K562 (cell line): ENCODE measurements around the gene HAGHL. TPM values are rescaled to one million over a fixed set of nuclear protein-coding genes. Genes with fewer than 3 reads are reported as not detected.
A peak's percentile ranks its signal among the peaks of the same experiment; 100 is the strongest.

Source experiments
- ATAC-seq: fragments of 200-7000 bp; cut with Tn5 transposase; 3 replicates; pipeline ENCODE4 v1.9.1; 2020; ENCODE audit warnings: moderate library complexity
- BruUV-seq: library from RNA; stranded (reverse); fragments of 400-500 nt; replicated peaks from 2 replicates; lab custom pipeline; 2021; lab: Mats Ljungman, UMichigan
- CTCF ChIA-PET: fragments of 300-600 bp; formaldehyde crosslinking; extraction: SDS; loops from one replicate; lab custom pipeline; 2021; ENCODE audit warnings: low intra/inter-chr PET ratio; lab: Yijun Ruan, JAX
- POLR2A ChIA-PET: fragments of 300-600, 350-650 bp; sonication (Branson Sonifier 250); formaldehyde crosslinking; extraction: SDS; loops from one replicate; lab custom pipeline; 2021; ENCODE audit warnings: antibody characterized with exemption, inconsistent platforms; lab: Yijun Ruan, JAX
- DNase-seq, 4 experiments: peaks; one replicate each; pipeline versions ENCODE4 v3.0.0 to v3.0.0-alpha.2; 2011 to 2018; ENCODE audit warnings: low spot score in 3 of 4, mixed read lengths in 3 of 4; ENCODE audit errors: extremely low read depth in 1 of 4
- FAIRE-seq: peaks from 2 replicates; lab custom pipeline; 2011; peaks lifted over from hg19 to GRCh38; lab: Jason Lieb, UNC
- H2AFZ ChIP-seq: 2 replicates; pipeline ENCODE4 v1.6.0; 2011; ENCODE audit warnings: low read depth, low read length, control low read depth, inconsistent platforms
- H3K27ac ChIP-seq: fragments of 200-600 bp; 3 replicates; pipeline ENCODE4 v1.8.0; 2011; ENCODE audit warnings: low read depth, mild to moderate bottlenecking, control low read depth, inconsistent platforms, low read length, moderate library complexity, mixed read lengths; ENCODE audit errors: extremely low read depth
- H3K27me3 ChIP-seq, 2 experiments: fragments of 300-600 bp in 1 of 2; 2 replicates in 1 of 2; 3 replicates in 1 of 2; pipeline versions ENCODE4 v1.6.0 to v1.8.0; 2011; ENCODE audit warnings: inconsistent platforms in 2 of 2, low read length in 2 of 2, mild to moderate bottlenecking in 1 of 2, mixed read lengths in 1 of 2, moderate library complexity in 1 of 2; ENCODE audit not compliant: control insufficient read depth in 2 of 2, insufficient read depth in 2 of 2
- H3K36me3 ChIP-seq: fragments of 300-600 bp; 3 replicates; pipeline ENCODE4 v1.8.0; 2011; ENCODE audit warnings: mild to moderate bottlenecking, low read length, inconsistent platforms; ENCODE audit not compliant: control insufficient read depth, insufficient read depth
- H3K4me1 ChIP-seq, 2 experiments: fragments of 200-600 bp in 1 of 2; replicated peaks in 1 of 2; 2 replicates in 1 of 2; 3 replicates in 1 of 2; pipeline versions ENCODE4 v1.5.1 to v1.8.0; 2011; ENCODE audit warnings: inconsistent platforms in 2 of 2, low read length in 2 of 2, mild to moderate bottlenecking in 1 of 2, mixed read lengths in 1 of 2, moderate library complexity in 1 of 2; ENCODE audit not compliant: control insufficient read depth in 2 of 2, insufficient read depth in 2 of 2
- H3K4me2 ChIP-seq: 2 replicates; pipeline ENCODE4 v1.6.1; 2011; ENCODE audit warnings: low read length, control low read depth, inconsistent platforms, mixed read lengths; ENCODE audit not compliant: insufficient read depth
- H3K4me3 ChIP-seq: fragments of 200-600 bp; sonication (generic), shearing (Covaris generic); 2 replicates; pipeline ENCODE4 v1.5.1; 2016; ENCODE audit warnings: control low read depth, inconsistent platforms
- H3K79me2 ChIP-seq: fragments of 200-600 bp; 3 replicates; pipeline ENCODE4 v1.8.0; 2011; ENCODE audit warnings: low read length, inconsistent platforms; ENCODE audit not compliant: control insufficient read depth, insufficient read depth
- H3K9ac ChIP-seq, 2 experiments: 2 replicates each; pipeline versions ENCODE4 v1.6.0 to v1.6.1; 2011; ENCODE audit warnings: low read depth in 2 of 2, low read length in 2 of 2, control low read depth in 1 of 2, inconsistent platforms in 1 of 2, mild to moderate bottlenecking in 1 of 2, mixed read lengths in 1 of 2; ENCODE audit not compliant: insufficient read depth in 1 of 2
- H3K9me1 ChIP-seq: one replicate; pipeline ENCODE4 v1.6.0; 2011; ENCODE audit warnings: inconsistent platforms, mild to moderate bottlenecking, low read length, moderate library complexity; ENCODE audit not compliant: control insufficient read depth, insufficient read depth
- H3K9me3 ChIP-seq: replicated peaks from 2 replicates; pipeline ENCODE4 v1.5.1; 2011; ENCODE audit warnings: low read depth, low read length, inconsistent platforms; ENCODE audit not compliant: control insufficient read depth, insufficient read depth
- H4K20me1 ChIP-seq: replicated peaks from 2 replicates; pipeline ENCODE4 v1.6.1; 2011; ENCODE audit warnings: low read length, inconsistent platforms, mixed read lengths; ENCODE audit not compliant: control insufficient read depth, insufficient read depth
- CBFB ChIP-seq: sonication (generic); formaldehyde crosslinking; IDR thresholded peaks from 2 replicates; pipeline ENCODE4 v1.4.0; 2020; ENCODE audit warnings: mild to moderate bottlenecking, missing genetic modification reagents
- FOXK1 ChIP-seq: sonication (generic); formaldehyde crosslinking; IDR thresholded peaks from 2 replicates; pipeline ENCODE4 v1.8.0; 2022; ENCODE audit warnings: missing genetic modification reagents, mild to moderate bottlenecking, borderline replicate concordance
- HNRNPL ChIP-seq: fragments of 200-400 bp; formaldehyde crosslinking; IDR thresholded peaks from 2 replicates; pipeline ENCODE4 v1.6.1; 2017; ENCODE audit warnings: low read depth, mild to moderate bottlenecking, low read length
- MEF2D ChIP-seq: conservative IDR thresholded peaks from 2 replicates; pipeline ENCODE4 v1.6.1; 2016; ENCODE audit warnings: low read depth, missing genetic modification characterization, missing compliant biosample characterization
- NFATC3 ChIP-seq: fragments of 450-650 bp; IDR thresholded peaks from 2 replicates; pipeline ENCODE4 v1.6.1; 2017; ENCODE audit warnings: mild to moderate bottlenecking
- NFXL1 ChIP-seq: fragments of 450-650 bp; formaldehyde crosslinking; IDR thresholded peaks from 2 replicates; pipeline ENCODE4 v1.4.0; 2021; ENCODE audit warnings: mild to moderate bottlenecking
- PHF21A ChIP-seq: fragments of 450-650 bp; IDR thresholded peaks from 2 replicates; pipeline ENCODE4 v1.6.1; 2017; ENCODE audit warnings: low read depth, borderline replicate concordance
- POLR2H ChIP-seq: IDR thresholded peaks from 2 replicates; pipeline ENCODE4 v1.6.1; 2016; ENCODE audit warnings: missing genetic modification characterization, low read depth, mild to moderate bottlenecking, control low read depth, missing compliant biosample characterization, moderate library complexity
- PPARD ChIP-seq: fragments of 250-450 bp; sonication (Bioruptor Pico); IDR thresholded peaks from 2 replicates; pipeline ENCODE4 v1.8.0; 2022; ENCODE audit warnings: inconsistent platforms, mild to moderate bottlenecking, moderate library complexity
- SAFB ChIP-seq: fragments of 200-400 bp; formaldehyde crosslinking; IDR thresholded peaks from 2 replicates; pipeline ENCODE4 v1.6.1; 2017; ENCODE audit warnings: low read depth, low read length, borderline replicate concordance
- SMAD4 ChIP-seq: fragments of 250-450 bp; sonication (Bioruptor Pico); conservative IDR thresholded peaks from 2 replicates; pipeline ENCODE4 v1.8.0; 2021; ENCODE audit warnings: inconsistent platforms, mild to moderate bottlenecking, moderate library complexity
- TAF1 ChIP-seq: IDR thresholded peaks from 2 replicates; pipeline ENCODE4 v1.6.1; 2011; ENCODE audit warnings: mild to moderate bottlenecking, low read length, moderate library complexity; ENCODE audit not compliant: insufficient read depth, control insufficient read depth, severe bottlenecking; ENCODE audit errors: extremely low read depth
- TEAD2 ChIP-seq: fragments of 450-650 bp; IDR thresholded peaks from 2 replicates; pipeline ENCODE4 v1.6.1; 2016; ENCODE audit warnings: missing genetic modification characterization, control low read depth, missing compliant biosample characterization
- ZBTB7A ChIP-seq: IDR thresholded peaks from 2 replicates; pipeline ENCODE4 v1.6.1; 2011; ENCODE audit warnings: low read depth, mild to moderate bottlenecking, low read length, moderate library complexity, borderline replicate concordance; ENCODE audit not compliant: control insufficient read depth
- ZNF3 ChIP-seq: fragments of 250-450 bp; sonication (Bioruptor Pico); IDR thresholded peaks from 2 replicates; pipeline ENCODE4 v1.5.0; 2021; ENCODE audit warnings: mild to moderate bottlenecking, moderate library complexity
- ZNF316 ChIP-seq: fragments of 450-650 bp; IDR thresholded peaks from 2 replicates; pipeline ENCODE4 v1.6.1; 2016
- ZNF830 ChIP-seq: fragments of 250-450 bp; sonication (Bioruptor Pico); IDR thresholded peaks from 2 replicates; pipeline ENCODE4 v1.5.0; 2021; ENCODE audit warnings: mild to moderate bottlenecking
- WGBS: fragments of 100-300 bp; shearing (Covaris generic); methylation state at CpG from one replicate; pipeline ENCODE4 v1.1.6; 2016; ENCODE audit warnings: low coverage, mixed read lengths; ENCODE audit not compliant: insufficient coverage; ENCODE audit errors: missing lambda C conversion rate; 5-methylcytosine and 5-hydroxymethylcytosine counted together
- in situ Hi-C: fragments of 300-500 bp; cut with MboI; formaldehyde crosslinking; loops from 4 replicates; pipeline ENCODE4 v1.15.0; 2018; ENCODE audit warnings: inconsistent platforms, mixed read lengths
- intact Hi-C: fragments of 100-400 bp; cut with micrococcal nuclease; formaldehyde crosslinking; loops from 2 replicates; pipeline ENCODE4 v1.14.2; 2022
- polyA plus RNA-seq, 8 experiments: library from polyadenylated mRNA; depleted of rRNA in 4 of 8; stranded (reverse) in 5 of 8; unstranded in 3 of 8; fragments of >200 nt; fragmentation: Nextera tagmentation in 2 of 8; fragmentation: Illumina TruSeq in 1 of 8; extraction: Ambion mirVana in 2 of 8; extraction: Trizol in 1 of 8; gene quantifications; 2 replicates each; pipeline versions ENCODE4 v1.2.1 to v1.2.3, GENCODE V29; 2011 to 2014; ENCODE audit warnings: inconsistent platforms in 1 of 8, missing spikeins in 1 of 8
- total RNA-seq, 7 experiments: library from RNA; depleted of rRNA in 6 of 7; stranded (reverse); fragments of >200 nt in 6 of 7; fragmentation: Illumina TruSeq in 2 of 7; extraction: Trizol in 2 of 7; gene quantifications; 2 replicates each; pipeline versions ENCODE4 v1.2.1 to v1.2.3, GENCODE V29; 2011 to 2021; ENCODE audit warnings: low replicate concordance in 1 of 7
- TF ChIP-seq, protein P1 (sequence below): fragments of 250-450 bp; sonication (Bioruptor Pico); IDR thresholded peaks from 2 replicates; pipeline ENCODE4 v1.5.0; 2022; ENCODE audit warnings: mild to moderate bottlenecking

HAGHL gene
- total and polyA plus RNA-seq, 9 of the 15 experiments (the other 6 are each of a cell fraction or from before 2014, with no cell fraction given) = 0.31 to 83.4 (median 20.7) TPM

DNA sequence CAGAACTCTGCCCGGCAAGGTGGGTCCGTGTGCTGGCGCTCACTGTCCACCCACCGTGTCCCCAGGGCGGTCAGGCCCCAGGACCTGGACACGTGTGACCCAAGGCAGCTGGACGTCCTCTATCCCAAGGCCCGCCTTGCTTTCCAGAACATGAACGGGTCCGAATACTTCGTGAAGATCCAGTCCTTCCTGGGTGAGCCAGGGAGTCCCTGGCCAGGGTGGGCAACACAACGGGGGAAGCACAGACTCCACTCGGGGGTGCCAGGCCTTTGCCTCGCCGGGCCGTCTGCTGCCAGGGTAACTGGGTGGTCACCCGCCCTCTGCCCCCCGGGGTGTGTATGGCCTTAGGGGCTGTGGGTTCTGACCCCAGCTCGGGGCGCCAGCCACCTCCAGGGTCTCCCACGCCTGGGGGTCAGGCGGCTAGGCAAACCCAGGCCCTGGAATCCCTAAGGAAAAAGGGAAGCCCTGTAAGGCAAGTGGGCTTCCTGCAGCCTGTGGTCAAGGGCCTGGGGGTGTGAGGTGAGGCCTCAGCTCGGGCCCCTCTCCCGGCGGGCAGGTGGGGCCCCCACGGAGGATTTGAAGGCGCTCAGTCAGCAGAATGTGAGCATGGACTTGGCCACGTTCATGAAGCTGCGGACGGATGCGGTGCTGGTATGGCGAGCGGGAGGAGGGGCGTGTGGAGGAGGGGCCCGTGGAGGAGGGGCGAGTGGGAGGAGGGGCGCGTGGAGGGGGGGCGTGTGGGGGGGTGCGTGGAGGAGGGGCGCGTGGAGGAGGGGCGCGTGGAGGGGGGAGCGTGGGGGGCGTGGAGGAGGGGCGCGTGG is 40.1 kb downstream of the HAGHL start:
- 29% methylated on average over 25 of the region's 48 CpGs for WGBS
- Histone ChIP-seq H3K79me2 (no peaks in the 10 kb centered on the region), H3K27ac (no peak overlapping the region), H3K9me3 (no peaks in the 10 kb centered on the region), H2AFZ (no peak overlapping the region), H3K4me2 (no peak overlapping the region), H3K27me3 (peaks cover 0 to 6% of the 10 kb centered on the region in 2 experiments; a peak in 1 of 5 replicates), H3K36me3 (no peaks in the 10 kb centered on the region), H4K20me1 (0 out of 2 replicates have a peak, but pooled peaks cover 3% of the 10 kb centered on the region), H3K9me1 (no peaks in the 10 kb centered on the region), H3K9ac (peak overlapping the region in 1 of 2 experiments; percentile 35; a peak in 1 of 4 replicates), H3K4me3 (no peak overlapping the region), H3K4me1 (peaks cover 0 to 72% of the 10 kb centered on the region in 2 experiments; a peak in 2 of 5 replicates)
- TF ChIP-seq MEF2D (tag) (no peak), CBFB (CRISPR knock-in tag) (no peak), ZNF3 (CRISPR knock-in tag) (no peak), PPARD (CRISPR knock-in tag) (no peak), SAFB (peak; percentile 69; the same call in 1 of the 2 replicates), POLR2H (tag) (no peak), ZBTB7A (peak; percentile 55; the same call in 1 of the 2 replicates), FOXK1 (no peak), NFATC3 (no peak), HNRNPL (0 out of 2 replicates have a peak, but pooled peaks have one; percentile 28), TAF1 (no peak), ZNF316 (peak; percentile 41), NFXL1 (CRISPR knock-in tag) (no peak), PHF21A (no peak), TEAD2 (tag) (no peak), ZNF830 (CRISPR knock-in tag) (no peak), SMAD4 (CRISPR knock-in tag) (no peak)
- TF ChIP-seq, protein P1, sequence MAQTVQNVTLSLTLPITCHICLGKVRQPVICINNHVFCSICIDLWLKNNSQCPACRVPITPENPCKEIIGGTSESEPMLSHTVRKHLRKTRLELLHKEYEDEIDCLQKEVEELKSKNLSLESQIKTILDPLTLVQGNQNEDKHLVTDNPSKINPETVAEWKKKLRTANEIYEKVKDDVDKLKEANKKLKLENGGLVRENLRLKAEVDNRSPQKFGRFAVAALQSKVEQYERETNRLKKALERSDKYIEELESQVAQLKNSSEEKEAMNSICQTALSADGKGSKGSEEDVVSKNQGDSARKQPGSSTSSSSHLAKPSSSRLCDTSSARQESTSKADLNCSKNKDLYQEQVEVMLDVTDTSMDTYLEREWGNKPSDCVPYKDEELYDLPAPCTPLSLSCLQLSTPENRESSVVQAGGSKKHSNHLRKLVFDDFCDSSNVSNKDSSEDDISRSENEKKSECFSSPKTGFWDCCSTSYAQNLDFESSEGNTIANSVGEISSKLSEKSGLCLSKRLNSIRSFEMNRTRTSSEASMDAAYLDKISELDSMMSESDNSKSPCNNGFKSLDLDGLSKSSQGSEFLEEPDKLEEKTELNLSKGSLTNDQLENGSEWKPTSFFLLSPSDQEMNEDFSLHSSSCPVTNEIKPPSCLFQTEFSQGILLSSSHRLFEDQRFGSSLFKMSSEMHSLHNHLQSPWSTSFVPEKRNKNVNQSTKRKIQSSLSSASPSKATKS = no peak
- peak in 2 of 4 experiments; percentile 47 to 61 for DNase-seq
- in situ Hi-C loops = no loop called here
- ChIA-PET CTCF (no interaction called here), POLR2A (interaction anchor here (0.6 to 1.5 kb wide), 3 partner anchors 9 to 25 kb away, joined by 3 read pairs; partner anchors contain the start of genes CHTF18 and RPUSD1)
- BruUV-seq = no TSS peak
- ATAC-seq = no peak
- FAIRE-seq = no peak
- intact Hi-C loops = no loop called here
